Karpas-422 (cell line): ENCODE data around the gene ZNF536. TPM values are rescaled to one million over a fixed set of nuclear protein-coding genes. Genes with fewer than 3 reads are reported as not detected.

Experiments used
- DNase-seq: peaks from one replicate; pipeline ENCODE4 v3.0.0-alpha.2; 2015
- H2AFZ ChIP-seq: fragments of 200-600 bp; sonication (generic); 2 replicates; pipeline ENCODE4 v1.6.1; 2014; ENCODE audit warnings: antibody characterized with exemption, low read length, mixed read lengths
- H3K27ac ChIP-seq: fragments of 200-600 bp; sonication (generic); 2 replicates; pipeline ENCODE4 v1.5.1; 2014; ENCODE audit warnings: mild to moderate bottlenecking, low read length, moderate library complexity
- H3K27me3 ChIP-seq: fragments of 200-600 bp; sonication (generic); 2 replicates; pipeline ENCODE4 v1.6.1; 2014; ENCODE audit warnings: low read length, mixed read lengths
- H3K36me3 ChIP-seq: fragments of 200-600 bp; sonication (generic); 2 replicates; pipeline ENCODE4 v1.6.1; 2014; ENCODE audit warnings: low read length, mixed read lengths; ENCODE audit not compliant: insufficient read depth
- H3K4me1 ChIP-seq: fragments of 200-600 bp; sonication (generic); 2 replicates; pipeline ENCODE4 v1.6.1; 2014; ENCODE audit warnings: mild to moderate bottlenecking, low read length, mixed read lengths
- H3K4me2 ChIP-seq: fragments of 200-600 bp; sonication (generic); 2 replicates; pipeline ENCODE4 v1.6.1; 2014; ENCODE audit warnings: low read length, low read depth, mild to moderate bottlenecking; ENCODE audit not compliant: poor library complexity, severe bottlenecking
- H3K4me3 ChIP-seq: fragments of 200-600 bp; sonication (generic); 2 replicates; pipeline ENCODE4 v1.5.1; 2014; ENCODE audit warnings: mild to moderate bottlenecking, antibody characterized with exemption, low read length, mixed read lengths
- H3K79me2 ChIP-seq: fragments of 200-600 bp; sonication (generic); 2 replicates; pipeline ENCODE4 v1.6.1; 2014; ENCODE audit warnings: mild to moderate bottlenecking, low read length, mixed read lengths
- H3K9ac ChIP-seq: fragments of 200-600 bp; sonication (generic); 2 replicates; pipeline ENCODE4 v1.6.0; 2014; ENCODE audit warnings: low read length
- H3K9me2 ChIP-seq: fragments of 200-600 bp; sonication (generic), shearing (Covaris generic); replicated peaks from 2 replicates; pipeline ENCODE4 v1.6.0; 2014; ENCODE audit warnings: mild to moderate bottlenecking, low read length, moderate library complexity; ENCODE audit not compliant: insufficient read depth
- H3K9me3 ChIP-seq: fragments of 300-700, 200-600 bp; sonication (generic); 2 replicates; pipeline ENCODE4 v1.6.1; 2014; ENCODE audit warnings: low read length, mixed read lengths
- H4K20me1 ChIP-seq: fragments of 200-600 bp; sonication (generic); 2 replicates; pipeline ENCODE4 v1.6.1; 2014; ENCODE audit warnings: mild to moderate bottlenecking, antibody characterized with exemption, low read length, low read depth; ENCODE audit not compliant: insufficient read depth
- total RNA-seq: library from RNA; depleted of rRNA; stranded (reverse); fragments of >200 nt; shearing (Covaris generic); gene quantifications from 2 replicates; pipeline ENCODE4 v1.2.3, GENCODE V29; 2014; ENCODE audit warnings: low replicate concordance

The ZNF536 gene
- total RNA-seq, 1 experiment from 2014 or later, result 7.0 TPM

- H3K36me3 ChIP-seq, result no peaks in the 10 kb centered on the region
- no peaks in the 10 kb centered on the region for H4K20me1 ChIP-seq
- no peak overlapping the region for H3K4me3 ChIP-seq
- H3K9ac ChIP-seq, result no peak overlapping the region
- no peaks in the 10 kb centered on the region for H3K9me3 ChIP-seq
- H3K4me1 ChIP-seq, result no peaks in the 10 kb centered on the region
- H3K27ac ChIP-seq, result no peak overlapping the region
- 0 out of 2 replicates have a peak, but pooled peaks cover 3% of the 10 kb centered on the region for H3K27me3 ChIP-seq
- no peak overlapping the region for H3K4me2 ChIP-seq
- no peaks in the 10 kb centered on the region for H3K79me2 ChIP-seq
- H2AFZ ChIP-seq, result no peak overlapping the region
- no peaks in the 10 kb centered on the region for H3K9me2 ChIP-seq
- DNase-seq, result no peak
These were observed 191.5 kb downstream of the ZNF536 start for GRCh38 chr19:30563691-30564090.

GRCh38 chr19:30564551-30565011, 192.4 kb downstream of the ZNF536 start:
- Histone ChIP-seq H3K9me3 (no peaks in the 10 kb centered on the region), H3K9ac (no peak overlapping the region)
- DNase-seq, result no peak

GRCh38 chr19:30565636-30566035, 193.5 kb downstream of the ZNF536 start:
- no peak overlapping the region for H3K4me3 ChIP-seq
- no peak overlapping the region for H3K4me2 ChIP-seq
- H2AFZ ChIP-seq, result no peak overlapping the region
- no peaks in the 10 kb centered on the region for H3K79me2 ChIP-seq
- no peaks in the 10 kb centered on the region for H3K9me2 ChIP-seq
- H3K9me3 ChIP-seq, result no peaks in the 10 kb centered on the region
- H3K4me1 ChIP-seq, result no peaks in the 10 kb centered on the region
- H3K36me3 ChIP-seq, result no peaks in the 10 kb centered on the region
- H3K27me3 ChIP-seq, result no peaks in the 10 kb centered on the region
- H3K27ac ChIP-seq, result no peak overlapping the region
- H3K9ac ChIP-seq, result no peak overlapping the region
- no peak for DNase-seq
- H4K20me1 ChIP-seq, result no peaks in the 10 kb centered on the region

More at GRCh38 chr19:30564551-30565011, 192.4 kb downstream of the ZNF536 start:
- Histone ChIP-seq H3K4me1 (no peaks in the 10 kb centered on the region), H3K79me2 (no peaks in the 10 kb centered on the region), H2AFZ (no peak overlapping the region), H3K4me2 (no peak overlapping the region), H3K9me2 (no peaks in the 10 kb centered on the region), H3K36me3 (no peaks in the 10 kb centered on the region), H3K4me3 (no peak overlapping the region), H4K20me1 (no peaks in the 10 kb centered on the region), H3K27ac (no peak overlapping the region), H3K27me3 (no peaks in the 10 kb centered on the region)

GRCh38 chr19:30566681-30567420, 194.7 kb downstream of the ZNF536 start:
- H3K4me3 ChIP-seq, result no peak overlapping the region
- DNase-seq, result no peak
- H3K27ac ChIP-seq, result no peak overlapping the region
- H3K36me3 ChIP-seq, result no peaks in the 10 kb centered on the region
- no peaks in the 10 kb centered on the region for H3K27me3 ChIP-seq
- H3K79me2 ChIP-seq, result no peaks in the 10 kb centered on the region
- no peak overlapping the region for H2AFZ ChIP-seq
- H3K4me2 ChIP-seq, result no peak overlapping the region
- H3K9me3 ChIP-seq, result no peaks in the 10 kb centered on the region
- H3K9ac ChIP-seq, result no peak overlapping the region
- H3K9me2 ChIP-seq, result no peaks in the 10 kb centered on the region
- H4K20me1 ChIP-seq, result no peaks in the 10 kb centered on the region
- no peaks in the 10 kb centered on the region for H3K4me1 ChIP-seq

GRCh38 chr19:30567536-30568232, 195.5 kb downstream of the ZNF536 start:
- Histone ChIP-seq H3K27me3 (no peaks in the 10 kb centered on the region), H3K9ac (no peak overlapping the region), H3K36me3 (no peaks in the 10 kb centered on the region), H3K27ac (no peak overlapping the region), H3K9me3 (no peaks in the 10 kb centered on the region), H3K79me2 (no peaks in the 10 kb centered on the region), H2AFZ (no peak overlapping the region), H3K4me1 (no peaks in the 10 kb centered on the region), H3K9me2 (no peaks in the 10 kb centered on the region), H3K4me2 (no peak overlapping the region), H3K4me3 (no peak overlapping the region), H4K20me1 (no peaks in the 10 kb centered on the region)
- DNase-seq, result no peak

- H3K4me3 ChIP-seq, result no peak overlapping the region
- no peaks in the 10 kb centered on the region for H3K79me2 ChIP-seq
- H3K4me1 ChIP-seq, result no peaks in the 10 kb centered on the region
- no peaks in the 10 kb centered on the region for H3K9me2 ChIP-seq
- H3K9ac ChIP-seq, result no peak overlapping the region
- no peak for DNase-seq
- H3K4me2 ChIP-seq, result no peak overlapping the region
- H3K36me3 ChIP-seq, result no peaks in the 10 kb centered on the region
- H3K27me3 ChIP-seq, result no peaks in the 10 kb centered on the region
- H3K9me3 ChIP-seq, result no peaks in the 10 kb centered on the region
- no peak overlapping the region for H3K27ac ChIP-seq
- H2AFZ ChIP-seq, result no peak overlapping the region
- 0 out of 2 replicates have a peak, but pooled peaks cover under 1% of the 10 kb centered on the region for H4K20me1 ChIP-seq
These were observed 198.0 kb downstream of the ZNF536 start for GRCh38 chr19:30570194-30570593.

- Histone ChIP-seq H3K36me3 (no peaks in the 10 kb centered on the region), H3K4me1 (no peaks in the 10 kb centered on the region), H3K27me3 (no peaks in the 10 kb centered on the region), H3K9me2 (no peaks in the 10 kb centered on the region), H3K79me2 (no peaks in the 10 kb centered on the region), H3K4me3 (no peak overlapping the region), H4K20me1 (0 out of 2 replicates have a peak, but pooled peaks cover 4% of the 10 kb centered on the region), H3K4me2 (no peak overlapping the region), H3K27ac (no peak overlapping the region), H3K9me3 (no peaks in the 10 kb centered on the region), H3K9ac (no peak overlapping the region), H2AFZ (no peak overlapping the region)
- DNase-seq, result no peak
These were observed 205.4 kb downstream of the ZNF536 start for GRCh38 chr19:30577551-30578105.

GRCh38 chr19:30579419-30579818, 207.2 kb downstream of the ZNF536 start:
- no peak overlapping the region for H2AFZ ChIP-seq
- H3K27ac ChIP-seq, result no peak overlapping the region
- no peaks in the 10 kb centered on the region for H3K27me3 ChIP-seq
- no peaks in the 10 kb centered on the region for H3K9me3 ChIP-seq
- H3K36me3 ChIP-seq, result no peaks in the 10 kb centered on the region
- H3K4me1 ChIP-seq, result no peaks in the 10 kb centered on the region
- H3K4me3 ChIP-seq, result no peak overlapping the region
- H4K20me1 ChIP-seq, result 0 out of 2 replicates have a peak, but pooled peaks cover 4% of the 10 kb centered on the region
- DNase-seq, result no peak
- H3K4me2 ChIP-seq, result no peak overlapping the region
- H3K9me2 ChIP-seq, result no peaks in the 10 kb centered on the region
- no peaks in the 10 kb centered on the region for H3K79me2 ChIP-seq
- no peak overlapping the region for H3K9ac ChIP-seq
